Naive thymus-derived CD4-positive, alpha-beta T cell (primary cell): Measurements from ENCODE around the gene C15orf39. TPM values are rescaled to one million over a fixed set of nuclear protein-coding genes. Genes with fewer than 3 reads are reported as not detected.

Experiments
- ATAC-seq: fragments of 150-1000 bp; cut with Tn5 transposase; 2 replicates; pipeline ENCODE4 v1.10.0; 2021; ENCODE audit warnings: mild to moderate bottlenecking, moderate library complexity
- CTCF ChIA-PET: fragments of 350-600 bp; sonication (Branson Sonifier 250); formaldehyde crosslinking; loops from one replicate; lab custom pipeline; 2021; ENCODE audit warnings: antibody characterized with exemption; lab: Charles Lee
- POLR2A ChIA-PET: fragments of 350-600 bp; sonication (Branson Sonifier 250); formaldehyde crosslinking; loops from one replicate; lab custom pipeline; 2021; ENCODE audit warnings: antibody characterized with exemption, inconsistent platforms; lab: Charles Lee
- DNase-seq, 9 donors: peaks; one replicate each; pipeline versions ENCODE4 v3.0.0 to v3.0.0-alpha.2; 2020 to 2022; ENCODE audit warnings: mixed read lengths in 1 of 9
- H3K27ac ChIP-seq: one replicate; pipeline ENCODE4 v1.7.0; 2013; ENCODE audit warnings: mild to moderate bottlenecking, low read depth, low read length, moderate library complexity
- H3K27me3 ChIP-seq, 2 donors: one replicate each; pipeline ENCODE4 v1.7.0; 2013; ENCODE audit warnings: low read length in 2 of 2, mild to moderate bottlenecking in 2 of 2, moderate library complexity in 2 of 2; ENCODE audit not compliant: control insufficient read depth in 2 of 2, insufficient read depth in 2 of 2
- H3K36me3 ChIP-seq, 3 experiments: 1 replicate in 2 of 3; 2 replicates in 1 of 3; pipeline ENCODE4 v1.7.0; 2013; ENCODE audit warnings: low read length in 3 of 3, mild to moderate bottlenecking in 3 of 3, moderate library complexity in 1 of 3; ENCODE audit not compliant: insufficient read depth in 3 of 3, control insufficient read depth in 2 of 3
- H3K4me1 ChIP-seq, 2 donors: one replicate each; pipeline ENCODE4 v1.7.0; 2013; ENCODE audit warnings: low read length in 2 of 2, mild to moderate bottlenecking in 2 of 2, moderate library complexity in 1 of 2; ENCODE audit not compliant: control insufficient read depth in 2 of 2, insufficient read depth in 2 of 2
- H3K4me3 ChIP-seq: 2 replicates; pipeline ENCODE4 v1.7.0; 2013; ENCODE audit warnings: mild to moderate bottlenecking, low read length
- H3K9me3 ChIP-seq, 3 experiments: 1 replicate in 2 of 3; 2 replicates in 1 of 3; pipeline ENCODE4 v1.7.0; 2013; ENCODE audit warnings: low read length in 3 of 3; ENCODE audit not compliant: control insufficient read depth in 2 of 3
- H3K27ac Mint-ChIP-seq, 9 donors: one replicate each; pipeline ENCODE4 v1.8.0; 2020 to 2022; ENCODE audit warnings: mixed read lengths in 9 of 9, mild to moderate bottlenecking in 8 of 9, moderate library complexity in 5 of 9, inconsistent platforms in 2 of 9
- H3K27me3 Mint-ChIP-seq, 5 donors: one replicate each; pipeline ENCODE4 v1.8.0; 2021 to 2022; ENCODE audit warnings: mixed read lengths in 5 of 5, mild to moderate bottlenecking in 1 of 5
- H3K36me3 Mint-ChIP-seq, 5 donors: one replicate each; pipeline ENCODE4 v1.8.0; 2020 to 2022; ENCODE audit warnings: mixed read lengths in 5 of 5, mild to moderate bottlenecking in 3 of 5, inconsistent platforms in 1 of 5
- H3K4me1 Mint-ChIP-seq, 7 donors: one replicate each; pipeline ENCODE4 v1.8.0; 2020 to 2022; ENCODE audit warnings: mixed read lengths in 7 of 7, mild to moderate bottlenecking in 3 of 7, inconsistent platforms in 1 of 7
- H3K4me3 Mint-ChIP-seq, 10 donors: one replicate each; pipeline ENCODE4 v1.8.0; 2020 to 2022; ENCODE audit warnings: mild to moderate bottlenecking in 10 of 10, mixed read lengths in 10 of 10, moderate library complexity in 6 of 10, inconsistent platforms in 2 of 10
- H3K9me3 Mint-ChIP-seq, 11 donors: one replicate each; pipeline ENCODE4 v1.8.0; 2020 to 2022; ENCODE audit warnings: mixed read lengths in 11 of 11, mild to moderate bottlenecking in 4 of 11, inconsistent platforms in 1 of 11, moderate library complexity in 1 of 11
- intact Hi-C, 2 donors: fragments of 100-400 bp; cut with micrococcal nuclease; formaldehyde crosslinking; loops; one replicate each; pipeline ENCODE4 v1.15.1; 2023
- polyA plus RNA-seq, 2 donors: library from polyadenylated mRNA; unstranded; fragments of 300-500 nt; fragmentation: Illumina TruSeq; gene quantifications; one replicate each; pipeline ENCODE4 v1.2.3, GENCODE V29; 2021
- total RNA-seq, 6 experiments: library from RNA in 5 of 6; stranded (reverse) in 5 of 6; gene quantifications; 1 replicate in 5 of 6; 2 replicates in 1 of 6; pipeline ENCODE4 v1.2.3 and lab custom pipeline; 2021 to 2026

Gene C15orf39
- total and polyA plus RNA-seq, 7 experiments from 2014 or later = 2.1 to 124 (median 31.9) TPM

DNA sequence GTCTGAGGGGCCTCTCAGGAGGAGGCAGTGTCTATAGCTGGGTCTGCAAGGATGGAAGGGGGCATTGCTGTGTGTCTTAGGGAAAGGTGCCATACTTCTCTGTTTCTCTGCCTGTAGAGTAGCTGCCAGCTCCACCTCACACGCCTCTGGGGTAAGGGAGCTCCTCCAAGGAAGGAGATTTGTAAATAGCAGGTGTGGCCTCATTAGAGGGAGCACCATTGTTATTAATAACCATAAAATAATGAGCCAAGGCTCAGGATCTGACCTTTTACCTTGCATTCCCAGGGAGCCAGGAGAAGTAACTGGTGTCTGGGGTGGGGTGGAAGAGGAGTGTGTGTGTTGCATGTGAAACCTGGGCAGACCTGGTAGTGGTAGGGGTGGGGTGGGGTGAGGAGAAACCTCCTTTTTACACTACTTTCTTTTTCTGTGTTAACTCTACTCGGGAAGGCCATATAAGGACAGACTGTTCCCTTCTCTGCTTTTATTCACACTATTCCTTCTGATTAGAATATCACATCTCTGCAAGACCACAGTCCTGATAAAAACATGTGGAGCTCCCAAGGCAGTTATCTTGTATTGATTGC lies 2.2 kb upstream of the C15orf39 start:
- ATAC-seq (no peak), DNase-seq (no peak)
- no peak overlapping the region for H3K27ac ChIP-seq
- H3K9me3 ChIP-seq = no peaks in the 10 kb centered on the region
- peak overlapping the region in 3 of 9 donors; percentile 33 to 65 (median 34) for H3K27ac Mint-ChIP-seq
- intact Hi-C loops = loop anchor here in 1 of 2 donors (2.0 kb wide), 1 partner anchor 17 kb away; no protein-coding TSS in a partner anchor
- peaks cover 11 to 55% (median 32%) of the 10 kb centered on the region in 7 donors for H3K4me1 Mint-ChIP-seq
- peaks cover 0 to 3% (median 0%) of the 10 kb centered on the region in 3 experiments for H3K36me3 ChIP-seq
- ChIA-PET POLR2A (interaction anchor here (0.6 kb wide), 1 partner anchor 175 kb away, joined by 6 read pairs; no protein-coding TSS in a partner anchor), CTCF (interaction anchor here (0.7 kb wide), 2 partner anchors 431 to 953 kb away, joined by 3 read pairs; no protein-coding TSS in a partner anchor)
- H3K36me3 Mint-ChIP-seq = peaks cover 0 to 13% (median 0%) of the 10 kb centered on the region in 5 donors
- H3K9me3 Mint-ChIP-seq = no peaks in the 10 kb centered on the region
- peaks cover 21 to 27% of the 10 kb centered on the region in 2 donors for H3K4me1 ChIP-seq
- H3K27me3 ChIP-seq = no peaks in the 10 kb centered on the region
- peaks cover 0 to 8% (median 0%) of the 10 kb centered on the region in 5 donors for H3K27me3 Mint-ChIP-seq
- no peak overlapping the region for H3K4me3 ChIP-seq
- peak overlapping the region in 7 of 10 donors; percentile 9 to 96 (median 48) for H3K4me3 Mint-ChIP-seq

DNA sequence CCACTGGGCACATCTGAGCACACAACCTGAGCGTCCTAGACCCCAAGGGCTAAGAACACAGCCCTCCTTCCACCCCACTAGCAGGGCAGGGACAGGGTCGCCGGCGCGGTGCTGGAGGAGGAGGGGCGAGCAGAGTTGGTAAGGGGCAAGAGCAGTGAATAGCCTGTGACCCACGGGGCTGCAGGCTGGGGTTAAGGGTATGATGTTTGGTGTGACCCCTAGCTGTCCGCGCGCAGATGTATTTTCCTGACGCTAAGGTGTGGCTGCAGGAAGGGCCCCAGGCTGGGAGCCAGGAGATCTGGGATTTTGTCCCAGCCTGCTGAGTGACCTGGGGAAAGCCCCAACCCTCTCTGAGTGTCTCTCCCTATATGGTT lies 1.3 kb upstream of the C15orf39 start:
- ATAC-seq (no peak), DNase-seq (no peak)
- Histone ChIP-seq H3K4me1 (peaks cover 26 to 27% of the 10 kb centered on the region in 2 donors), H3K4me3 (no peak overlapping the region), H3K9me3 (no peaks in the 10 kb centered on the region), H3K27ac (no peak overlapping the region), H3K27me3 (no peaks in the 10 kb centered on the region), H3K36me3 (peaks cover 0 to 3% (median 0%) of the 10 kb centered on the region in 3 experiments)
- H3K27ac Mint-ChIP-seq = peak overlapping the region in 3 of 9 donors; percentile 57 to 85 (median 65)
- intact Hi-C loops = loop anchor here (2.0 to 10.0 kb wide), 15 partner anchors 70 to 1563 kb away; partner anchors contain the start of genes ARID3B (in 2 of the 2), CLK3 (in 1 of the 2), CSK (in 1 of the 2) and FBXO22 (in 1 of the 2)
- CTCF ChIA-PET = interaction anchor here (0.7 to 2.1 kb wide), 2 partner anchors 171 to 432 kb away, joined by 3 to 9 read pairs; no protein-coding TSS in a partner anchor
- peaks cover 19 to 64% (median 39%) of the 10 kb centered on the region in 7 donors for H3K4me1 Mint-ChIP-seq
- H3K27me3 Mint-ChIP-seq = no peaks in the 10 kb centered on the region
- H3K36me3 Mint-ChIP-seq = peaks cover 0 to 16% (median 0%) of the 10 kb centered on the region in 5 donors
- peak overlapping the region; percentile 16 to 98 (median 94) for H3K4me3 Mint-ChIP-seq
- H3K9me3 Mint-ChIP-seq = no peaks in the 10 kb centered on the region
- POLR2A ChIA-PET = interaction anchor here (0.6 to 1.4 kb wide), 3 partner anchors 162 to 307 kb away, joined by 3 to 6 read pairs (median 3); no protein-coding TSS in a partner anchor

DNA sequence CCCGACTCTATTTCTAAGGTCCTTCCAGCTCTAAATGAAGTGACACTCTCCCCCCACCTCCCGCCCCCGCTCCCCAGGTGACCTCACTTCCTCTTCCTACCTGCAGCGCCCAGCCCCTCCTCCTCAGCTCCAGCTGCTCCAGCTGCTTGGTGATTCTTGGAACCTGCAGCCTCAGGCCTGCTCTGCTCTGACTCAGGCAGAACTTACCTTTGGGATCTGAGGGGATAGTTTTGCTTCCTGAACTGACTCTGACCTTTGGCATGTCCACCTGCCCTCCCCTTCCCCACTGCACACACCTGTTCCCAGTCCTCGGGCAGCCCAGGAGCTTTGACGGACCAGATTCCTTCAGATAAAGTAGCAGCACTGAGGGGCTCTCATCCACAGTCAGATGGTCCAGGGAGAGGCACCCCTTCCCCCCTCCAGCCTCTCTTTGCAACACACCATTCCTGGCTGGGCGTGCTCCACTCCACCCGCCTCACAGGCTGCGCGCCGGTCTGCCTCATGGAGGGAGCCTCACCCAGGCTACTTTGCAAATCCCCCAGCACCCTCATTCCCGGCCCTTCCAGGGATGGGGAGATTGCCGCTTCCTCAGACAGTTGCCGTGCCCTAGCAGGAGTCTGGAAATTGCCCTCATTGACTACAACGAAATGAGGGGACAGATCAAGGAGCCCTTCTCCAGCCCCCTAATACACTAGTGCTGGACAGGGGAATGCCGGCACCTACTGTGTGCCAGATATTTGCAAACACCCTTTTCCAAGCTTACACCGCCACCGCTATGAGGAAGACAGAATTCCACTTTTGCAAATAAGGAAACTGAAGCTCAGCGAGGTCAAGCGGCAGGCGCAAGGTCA lies 692 bp upstream of the C15orf39 start:
- Histone ChIP-seq H3K27me3 (no peaks in the 10 kb centered on the region), H3K27ac (peak overlapping the region; percentile 71), H3K4me3 (peak overlapping the region; percentile 84), H3K36me3 (peaks cover 0 to 6% (median 0%) of the 10 kb centered on the region in 3 experiments), H3K9me3 (no peaks in the 10 kb centered on the region), H3K4me1 (peaks cover 26 to 27% of the 10 kb centered on the region in 2 donors)
- ATAC-seq (no peak), DNase-seq (peak in 7 of 9 donors; percentile 24 to 55 (median 32))
- POLR2A ChIA-PET = interaction anchor here (0.7 to 1.5 kb wide), 12 partner anchors 10 to 439 kb away, joined by 3 to 10 read pairs (median 4); partner anchors contain the start of genes IMP3 and PPCDC
- CTCF ChIA-PET = interaction anchor here (0.6 to 2.1 kb wide), 7 partner anchors 138 to 830 kb away, joined by 3 to 9 read pairs (median 4); no protein-coding TSS in a partner anchor
- intact Hi-C loops = loop anchor here (1.0 to 10.0 kb wide), 16 partner anchors 70 to 1564 kb away; partner anchors contain the start of genes ARID3B (in 2 of the 2), CLK3 (in 1 of the 2), CSK (in 1 of the 2) and FBXO22 (in 1 of the 2)
- peak overlapping the region; percentile 89 to 98 (median 94) for H3K4me3 Mint-ChIP-seq
- no peaks in the 10 kb centered on the region for H3K9me3 Mint-ChIP-seq
- H3K27me3 Mint-ChIP-seq = no peaks in the 10 kb centered on the region
- H3K27ac Mint-ChIP-seq = peak overlapping the region; percentile 54 to 91 (median 84)
- H3K4me1 Mint-ChIP-seq = peaks cover 19 to 65% (median 39%) of the 10 kb centered on the region in 7 donors
- H3K36me3 Mint-ChIP-seq = peaks cover 0 to 16% (median 0%) of the 10 kb centered on the region in 5 donors

DNA sequence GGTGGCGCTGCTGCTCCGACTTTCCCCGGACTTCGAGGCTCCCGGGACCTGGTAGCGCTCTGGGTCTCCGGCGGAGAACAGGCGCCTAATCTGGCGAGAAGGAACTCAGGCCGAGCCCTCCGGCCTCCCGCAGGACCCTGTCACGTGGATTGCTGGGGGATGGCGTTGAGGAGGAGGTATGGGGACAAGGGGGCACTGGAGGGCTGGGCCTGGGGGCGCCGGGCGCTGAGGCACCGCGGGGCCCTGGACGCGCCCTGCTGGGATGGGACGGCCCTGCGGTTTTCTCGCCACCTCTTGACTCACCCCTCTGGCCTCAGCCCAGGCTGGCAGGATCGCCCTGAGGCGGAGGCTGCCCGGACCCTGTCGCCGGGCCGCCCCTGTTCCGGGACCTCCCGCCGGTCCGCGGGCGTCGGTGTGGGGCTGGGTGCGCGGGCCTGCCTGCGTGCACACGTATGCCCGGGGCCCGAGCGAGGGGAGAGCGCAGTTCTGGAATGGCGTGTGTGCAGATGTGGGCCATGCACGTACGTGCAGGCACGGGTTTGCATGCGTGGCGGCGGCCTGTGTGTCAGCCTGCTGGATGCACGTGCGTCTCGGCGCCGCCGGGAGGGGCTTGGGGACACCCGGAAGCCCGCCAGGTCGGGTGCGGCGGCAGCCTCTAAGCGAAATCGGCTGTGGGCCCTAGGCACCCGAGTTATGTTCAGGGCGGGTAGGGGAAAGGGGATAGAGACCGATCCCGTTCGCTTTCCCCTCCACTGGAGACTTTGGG lies 752 bp downstream of the C15orf39 start:
- ATAC-seq = peak; percentile 69
- peak overlapping the region; percentile 86 to 94 (median 90) for H3K4me3 Mint-ChIP-seq
- ChIA-PET POLR2A (interaction anchor here (1.0 to 1.5 kb wide), 8 partner anchors 145 to 438 kb away, joined by 3 to 10 read pairs (median 5); partner anchors contain the start of genes IMP3 and PPCDC), CTCF (interaction anchor here (1.2 to 6.4 kb wide), 4 partner anchors 172 to 243 kb away, joined by 4 to 59 read pairs (median 7); no protein-coding TSS in a partner anchor)
- H3K4me1 ChIP-seq = peaks cover 26 to 27% of the 10 kb centered on the region in 2 donors
- peaks cover 0 to 18% (median 0%) of the 10 kb centered on the region in 5 donors for H3K36me3 Mint-ChIP-seq
- no peaks in the 10 kb centered on the region for H3K9me3 ChIP-seq
- no peaks in the 10 kb centered on the region for H3K27me3 ChIP-seq
- H3K27ac ChIP-seq = peak overlapping the region; percentile 92
- H3K27ac Mint-ChIP-seq = peak overlapping the region; percentile 69 to 95 (median 88)
- H3K9me3 Mint-ChIP-seq = peaks cover 0 to under 1% (median 0%) of the 10 kb centered on the region in 11 donors
- peak overlapping the region; percentile 73 for H3K4me3 ChIP-seq
- peak; percentile 71 to 91 (median 87) for DNase-seq
- intact Hi-C loops = loop anchor here (1.0 to 10.0 kb wide), 21 partner anchors 49 to 1565 kb away; partner anchors contain the start of genes ARID3B (in 2 of the 2), ULK3 (in 2 of the 2), CLK3 (in 1 of the 2) and COX5A (in 1 of the 2)
- peaks cover 0 to 20% (median 0%) of the 10 kb centered on the region in 3 experiments for H3K36me3 ChIP-seq
- H3K27me3 Mint-ChIP-seq = no peaks in the 10 kb centered on the region
- H3K4me1 Mint-ChIP-seq = peaks cover 19 to 63% (median 39%) of the 10 kb centered on the region in 7 donors
